GM19099 (cell line): ENCODE results near the gene USP15.

Source experiments
- POLR2A ChIP-seq: IDR thresholded peaks from 3 replicates; pipeline ENCODE4 v1.6.1; 2011; ENCODE audit warnings: low read depth; ENCODE audit not compliant: insufficient read length; ENCODE audit errors: extremely low read depth

The USP15 gene

GRCh38 chr12:62259993-62260732 is at the start of gene USP15:
USP15 (plus strand) TSS chr12:62260404; CDS start chr12:62260415, 11 bp downstream.
- TF ChIP-seq POLR2A = peak; percentile 91

GRCh38 chr12:62210422-62210821 is 49.8 kb upstream of the USP15 start:
- TF ChIP-seq POLR2A = no peak

- TF ChIP-seq POLR2A = no peak
Observed at GRCh38 chr12:62211510-62211909, 48.7 kb upstream of the USP15 start.

- TF ChIP-seq POLR2A = no peak
Observed at GRCh38 chr12:62214846-62215245, 45.4 kb upstream of the USP15 start.

- no peak for TF ChIP-seq POLR2A
Observed at GRCh38 chr12:62215506-62215905, 44.7 kb upstream of the USP15 start.

GRCh38 chr12:62217466-62218194 is 42.6 kb upstream of the USP15 start:
- TF ChIP-seq POLR2A = no peak

GRCh38 chr12:62221107-62221506 is 39.1 kb upstream of the USP15 start:
- no peak for TF ChIP-seq POLR2A

- TF ChIP-seq POLR2A = no peak
Observed at GRCh38 chr12:62224601-62225000, 35.6 kb upstream of the USP15 start.

- no peak for TF ChIP-seq POLR2A
Observed at GRCh38 chr12:62227091-62227490, 33.1 kb upstream of the USP15 start.

- TF ChIP-seq POLR2A = no peak
Observed at GRCh38 chr12:62230652-62231051, 29.6 kb upstream of the USP15 start.

- TF ChIP-seq POLR2A = no peak
Observed at GRCh38 chr12:62232143-62232729, 28.0 kb upstream of the USP15 start.

GRCh38 chr12:62233805-62234204 is 26.4 kb upstream of the USP15 start:
- no peak for TF ChIP-seq POLR2A

- no peak for TF ChIP-seq POLR2A
Observed at GRCh38 chr12:62239571-62239970, 20.6 kb upstream of the USP15 start.

- no peak for TF ChIP-seq POLR2A
Observed at GRCh38 chr12:62247281-62248045, 12.7 kb upstream of the USP15 start.

GRCh38 chr12:62248873-62249272 is 11.3 kb upstream of the USP15 start:
- TF ChIP-seq POLR2A = no peak

- no peak for TF ChIP-seq POLR2A
Observed at GRCh38 chr12:62249419-62249818, 10.8 kb upstream of the USP15 start.
